SK-N-SH (cell line): Measurements from ENCODE around the gene TTC32. TPM values are rescaled to one million over a fixed set of nuclear protein-coding genes. Genes with fewer than 3 reads are reported as not detected.

Source experiments
- CTCF ChIA-PET: fragments of 300-600, 350-600 bp; formaldehyde crosslinking; extraction: SDS; loops from one replicate; lab custom pipeline; 2021; lab: Yijun Ruan, JAX
- POLR2A ChIA-PET: fragments of 350-600 bp; sonication (Branson Sonifier 250); formaldehyde crosslinking; extraction: SDS; loops from one replicate; lab custom pipeline; 2020; ENCODE audit warnings: antibody characterized with exemption, inconsistent platforms; lab: Yijun Ruan, JAX
- DNase-seq: peaks from one replicate; pipeline ENCODE4 v3.0.0; 2012
- H2AFZ ChIP-seq: fragments of 200-600 bp; sonication (generic); 2 replicates; pipeline ENCODE4 v1.8.1; 2016; ENCODE audit warnings: antibody characterized with exemption, mild to moderate bottlenecking, low read depth
- H3F3A ChIP-seq: fragments of 200-600 bp; sonication (generic); replicated peaks from 2 replicates; pipeline ENCODE3; 2016; ENCODE audit warnings: antibody characterized with exemption, mild to moderate bottlenecking; ENCODE audit not compliant: insufficient read depth
- H3K27ac ChIP-seq, 2 experiments: fragments of 200-500 bp in 1 of 2; fragments of 200-600 bp in 1 of 2; sonication (Bioruptor generic) in 1 of 2; sonication (generic), shearing (Covaris generic) in 1 of 2; 2 replicates each; pipeline versions ENCODE4 v1.5.1 to v1.6.1; 2014 to 2016; ENCODE audit warnings: low read depth in 2 of 2, inconsistent platforms in 1 of 2, low read length in 1 of 2, mild to moderate bottlenecking in 1 of 2, mixed read lengths in 1 of 2
- H3K27me3 ChIP-seq: fragments of 200-600 bp; sonication (generic), shearing (Covaris generic); 2 replicates; pipeline ENCODE4 v1.6.1; 2016; ENCODE audit warnings: mixed run types; ENCODE audit not compliant: insufficient read depth
- H3K36me3 ChIP-seq, 2 experiments: fragments of 200-500 bp in 1 of 2; fragments of 200-600 bp in 1 of 2; sonication (Bioruptor generic) in 1 of 2; sonication (generic) in 1 of 2; replicated peaks in 1 of 2; 2 replicates each; pipeline versions ENCODE3 to v1.5.1; 2014 to 2016; ENCODE audit warnings: low read length in 1 of 2, mild to moderate bottlenecking in 1 of 2; ENCODE audit not compliant: insufficient read depth in 2 of 2, control insufficient read depth in 1 of 2
- H3K4me1 ChIP-seq, 2 experiments: fragments of 200-500 bp in 1 of 2; fragments of 200-600 bp in 1 of 2; sonication (Bioruptor generic) in 1 of 2; sonication (generic), shearing (Covaris generic) in 1 of 2; 2 replicates each; pipeline versions ENCODE4 v1.5.1 to v1.6.1; 2014 to 2016; ENCODE audit warnings: low read depth in 1 of 2, low read length in 1 of 2, mixed run types in 1 of 2; ENCODE audit not compliant: insufficient read depth in 2 of 2, control insufficient read depth in 1 of 2
- H3K4me2 ChIP-seq: fragments of 200-600 bp; sonication (generic), shearing (Covaris generic); 2 replicates; pipeline ENCODE4 v1.6.1; 2017; ENCODE audit warnings: mixed run types
- H3K4me3 ChIP-seq, 2 experiments: fragments of 200-500 bp in 1 of 2; fragments of 200-600 bp in 1 of 2; sonication (Bioruptor generic) in 1 of 2; sonication (generic), shearing (Covaris generic) in 1 of 2; 2 replicates each; pipeline versions ENCODE4 v1.5.1 to v1.8.1; 2014 to 2016; ENCODE audit warnings: low read depth in 2 of 2, inconsistent platforms in 1 of 2, low read length in 1 of 2, mild to moderate bottlenecking in 1 of 2, mixed read lengths in 1 of 2, moderate library complexity in 1 of 2
- H3K79me2 ChIP-seq: fragments of 200-600 bp; sonication (generic); 2 replicates; pipeline ENCODE4 v1.8.1; 2017; ENCODE audit warnings: mild to moderate bottlenecking; ENCODE audit not compliant: insufficient read depth
- H3K9ac ChIP-seq: fragments of 200-600 bp; sonication (generic); 2 replicates; pipeline ENCODE4 v1.6.1; 2017; ENCODE audit warnings: mixed run types
- H3K9me2 ChIP-seq: fragments of 200-600 bp; sonication (generic); 2 replicates; pipeline ENCODE4 v1.6.1; 2017; ENCODE audit warnings: mixed run types
- H3K9me3 ChIP-seq: fragments of 200-600 bp; sonication (generic); 2 replicates; pipeline ENCODE4 v1.6.1; 2017; ENCODE audit warnings: mixed run types, mild to moderate bottlenecking, moderate library complexity
- H4K20me1 ChIP-seq: fragments of 200-600 bp; sonication (generic); 2 replicates; pipeline ENCODE4 v1.6.1; 2017; ENCODE audit warnings: mild to moderate bottlenecking, mixed run types; ENCODE audit not compliant: insufficient read depth
- CHD2 ChIP-seq: fragments of 150-350 bp; IDR thresholded peaks from 2 replicates; pipeline ENCODE4 v1.6.1; 2018; ENCODE audit warnings: low read length; ENCODE audit not compliant: partially characterized antibody
- EP300 ChIP-seq, 2 experiments: IDR thresholded peaks; 2 replicates each; pipeline versions ENCODE4 v1.4.0 to v1.6.1; 2012; ENCODE audit warnings: borderline replicate concordance in 1 of 2, low read depth in 1 of 2, low read length in 1 of 2
- EZH2phosphoT487 ChIP-seq: fragments of 200-600 bp; sonication (generic); IDR thresholded peaks from 2 replicates; pipeline ENCODE4 v1.6.1; 2017; ENCODE audit warnings: low read depth, mixed run types, mild to moderate bottlenecking, antibody characterized with exemption, moderate library complexity, borderline replicate concordance
- FOSL2 ChIP-seq: IDR thresholded peaks from 2 replicates; pipeline ENCODE4 v1.4.0; 2012; ENCODE audit warnings: low read depth, mild to moderate bottlenecking, moderate library complexity, borderline replicate concordance
- FOXJ3 ChIP-seq: sonication (generic); formaldehyde crosslinking; IDR thresholded peaks from 2 replicates; pipeline ENCODE4 v1.5.1; 2020; ENCODE audit warnings: mild to moderate bottlenecking, missing genetic modification reagents
- GABPA ChIP-seq: IDR thresholded peaks from 2 replicates; pipeline ENCODE4 v1.4.0; 2012; ENCODE audit warnings: low read depth, mild to moderate bottlenecking
- GATA2 ChIP-seq: sonication (generic); formaldehyde crosslinking; IDR thresholded peaks from 2 replicates; pipeline ENCODE4 v1.5.0; 2020; ENCODE audit warnings: mild to moderate bottlenecking, missing genetic modification reagents
- IRF3 ChIP-seq: fragments of 150-350 bp; IDR thresholded peaks from 2 replicates; pipeline ENCODE4 v1.6.1; 2016; ENCODE audit warnings: mild to moderate bottlenecking, low read depth, low read length
- JUND ChIP-seq: IDR thresholded peaks from 2 replicates; pipeline ENCODE4 v1.4.0; 2012
- MAX ChIP-seq: IDR thresholded peaks from 2 replicates; pipeline ENCODE4 v1.4.0; 2012; ENCODE audit warnings: low read depth
- PBX3 ChIP-seq: IDR thresholded peaks from 2 replicates; pipeline ENCODE4; 2012
- POLR2AphosphoS5 ChIP-seq: IDR thresholded peaks from 2 replicates; pipeline ENCODE4 v1.6.1; 2012; ENCODE audit warnings: low read depth, low read length
- RCOR1 ChIP-seq: fragments of 150-350 bp; IDR thresholded peaks from 2 replicates; pipeline ENCODE4 v1.6.1; 2017; ENCODE audit warnings: antibody characterized with exemption, low read length
- RXRA ChIP-seq: IDR thresholded peaks from 2 replicates; pipeline ENCODE4 v1.4.0; 2012; ENCODE audit warnings: low read depth, mild to moderate bottlenecking, borderline replicate concordance
- SMC3 ChIP-seq: IDR thresholded peaks from 2 replicates; pipeline ENCODE4 v1.6.1; 2012; ENCODE audit warnings: low read depth, low read length, improper control_type of control experiment
- TAF1 ChIP-seq: IDR thresholded peaks from 2 replicates; pipeline ENCODE4 v1.6.1; 2012; ENCODE audit warnings: low read depth, mild to moderate bottlenecking, low read length, moderate library complexity, borderline replicate concordance
- TCF12 ChIP-seq: IDR thresholded peaks from 2 replicates; pipeline ENCODE4 v1.4.0; 2012
- USF1 ChIP-seq: IDR thresholded peaks from 2 replicates; pipeline ENCODE4 v1.4.0; 2012; ENCODE audit warnings: low read depth, borderline replicate concordance
- YY1 ChIP-seq: IDR thresholded peaks from 2 replicates; pipeline ENCODE4 v1.4.0; 2012; ENCODE audit warnings: low read depth, mild to moderate bottlenecking
- ZBTB33 ChIP-seq: IDR thresholded peaks from 2 replicates; pipeline ENCODE4 v1.4.0; 2012; ENCODE audit warnings: low read depth, borderline replicate concordance
- WGBS: methylation state at CpG from one replicate; pipeline ENCODE4 v1.1.6; 2017; ENCODE audit warnings: low lambda C conversion rate; 5-methylcytosine and 5-hydroxymethylcytosine counted together
- polyA plus RNA-seq, 3 experiments: library from polyadenylated mRNA; depleted of rRNA; stranded (reverse); fragments of >200 nt; gene quantifications; 2 replicates each; pipeline ENCODE4 v1.2.3, GENCODE V29; 2012

Gene TTC32
- polyA plus RNA-seq, 1 of the 3 experiments (the other 2 are of a cell fraction): 9.1 TPM

GRCh38 chr2:19848952-19849351 is 52.8 kb downstream of the TTC32 start:
- H3K9ac ChIP-seq: no peak overlapping the region
- H4K20me1 ChIP-seq: no peaks in the 10 kb centered on the region
- POLR2A ChIA-PET: no interaction called here
- no peak overlapping the region for H3K4me3 ChIP-seq
- no peaks in the 10 kb centered on the region for H3F3A ChIP-seq
- H3K27me3 ChIP-seq: peaks cover 41% of the 10 kb centered on the region
- DNase-seq: no peak
- no peak for TF ChIP-seq EZH2phosphoT487
- TF ChIP-seq PBX3: no peak
- no peak for TF ChIP-seq TAF1
- no peak for TF ChIP-seq EP300 (IDR thresholded peaks at IDR 0.05; ENCODE audit: borderline replicate concordance in 1 of 2, low read depth in 1 of 2, low read length in 1 of 2)
- no peak for TF ChIP-seq RXRA
- no peak for TF ChIP-seq JUND
- no peak for TF ChIP-seq SMC3
- TF ChIP-seq USF1: no peak
- TF ChIP-seq CHD2: no peak
- no peak for TF ChIP-seq IRF3
- no peak for TF ChIP-seq TCF12
- no peak for TF ChIP-seq GATA2 (CRISPR knock-in tag)
- TF ChIP-seq, all 33 proteins: peak for 0
- no peak overlapping the region for H3K4me2 ChIP-seq
- H3K9me3 ChIP-seq: no peaks in the 10 kb centered on the region
- no peaks in the 10 kb centered on the region for H3K79me2 ChIP-seq
- no peak overlapping the region for H3K27ac ChIP-seq
- no peaks in the 10 kb centered on the region for H3K36me3 ChIP-seq
- no peaks in the 10 kb centered on the region for H3K9me2 ChIP-seq
- H3K4me1 ChIP-seq: no peaks in the 10 kb centered on the region; a peak in 1 of 4 replicates
- H2AFZ ChIP-seq: no peak overlapping the region
- CTCF ChIA-PET: interaction anchor here (0.8 to 1.9 kb wide), 3 partner anchors 15 to 1462 kb away, joined by 3 to 8 read pairs (median 4); no protein-coding TSS in a partner anchor
- WGBS: 24% methylated on average over 5 of the region's 5 CpGs

GRCh38 chr2:19848029-19848750 is 53.6 kb downstream of the TTC32 start:
- H3F3A ChIP-seq: no peaks in the 10 kb centered on the region
- ChIA-PET POLR2A (no interaction called here), CTCF (interaction anchor here (1.3 to 1.9 kb wide), 2 partner anchors 15 to 1098 kb away, joined by 4 to 8 read pairs; no protein-coding TSS in a partner anchor)
- no peaks in the 10 kb centered on the region; a peak in 1 of 4 replicates for H3K4me1 ChIP-seq
- no peak overlapping the region for H3K4me3 ChIP-seq
- WGBS: 51% methylated on average over 11 of the region's 11 CpGs
- no peak for DNase-seq
- H4K20me1 ChIP-seq: no peaks in the 10 kb centered on the region
- no peaks in the 10 kb centered on the region for H3K9me3 ChIP-seq
- no peaks in the 10 kb centered on the region for H3K9me2 ChIP-seq
- no peak overlapping the region for H3K4me2 ChIP-seq
- no peak overlapping the region for H3K27ac ChIP-seq
- H3K36me3 ChIP-seq: no peaks in the 10 kb centered on the region
- H3K27me3 ChIP-seq: peaks cover 47% of the 10 kb centered on the region
- H2AFZ ChIP-seq: no peak overlapping the region
- H3K9ac ChIP-seq: no peak overlapping the region
- no peaks in the 10 kb centered on the region for H3K79me2 ChIP-seq
- no peak for TF ChIP-seq ZBTB33
- TF ChIP-seq FOXJ3 (CRISPR knock-in tag): no peak
- no peak for TF ChIP-seq EZH2phosphoT487
- no peak for TF ChIP-seq RCOR1
- no peak for TF ChIP-seq FOSL2
- TF ChIP-seq POLR2AphosphoS5: no peak
- no peak for TF ChIP-seq CHD2
- no peak for TF ChIP-seq GABPA
- TF ChIP-seq MAX: no peak
- no peak for TF ChIP-seq TCF12
- TF ChIP-seq YY1: no peak
